GM12864 (cell line): ENCODE measurements around the gene PEF1.
A peak's percentile ranks its signal among the peaks of the same experiment; 100 is the strongest.

Source experiments
- DNase-seq: peaks from one replicate; pipeline ENCODE4 v3.0.0-alpha.2; 2011; ENCODE audit warnings: low read depth
- H3K4me3 ChIP-seq: 2 replicates; pipeline ENCODE4 v1.5.1; 2011; ENCODE audit warnings: mild to moderate bottlenecking, low read depth, low read length, control low read depth
- CTCF ChIP-seq: IDR thresholded peaks from 2 replicates; pipeline ENCODE4 v1.5.1; 2011; ENCODE audit warnings: low read depth, mild to moderate bottlenecking, moderate library complexity, low read length, control low read depth, inconsistent platforms; ENCODE audit errors: missing control alignments

Gene PEF1

DNA sequence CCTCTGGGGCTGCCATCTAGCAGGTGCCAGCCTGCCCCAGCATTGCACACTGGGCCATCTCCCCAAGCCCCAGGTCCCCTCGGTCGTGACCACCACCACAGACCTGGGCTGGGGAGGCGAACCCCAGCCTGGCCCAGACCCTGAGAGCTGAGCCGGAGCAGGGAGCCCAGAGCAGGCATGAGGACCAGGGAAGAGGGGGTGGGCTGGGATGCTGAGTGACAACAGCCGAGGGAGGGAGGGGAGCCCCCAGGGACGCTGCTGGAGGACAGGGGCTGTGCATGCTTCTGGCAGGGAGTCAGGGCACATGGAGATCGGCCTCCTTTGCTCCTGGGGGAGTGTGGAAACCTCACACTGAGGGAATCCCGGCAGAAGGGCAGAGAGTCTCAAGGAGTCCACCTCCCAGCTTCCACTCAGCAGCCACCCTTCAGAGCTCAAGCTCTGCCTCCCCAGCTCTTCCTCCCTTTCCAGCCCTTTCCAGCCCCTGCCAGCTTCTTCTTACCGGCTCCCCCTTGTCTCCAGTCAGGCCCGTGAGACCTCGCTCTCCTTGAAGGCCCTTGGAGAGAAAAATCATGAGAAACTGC lies 23.7 kb upstream of the PEF1 start:
- H3K4me3 ChIP-seq, result no peak overlapping the region
- TF ChIP-seq CTCF, result no peak
- no peak for DNase-seq

DNA sequence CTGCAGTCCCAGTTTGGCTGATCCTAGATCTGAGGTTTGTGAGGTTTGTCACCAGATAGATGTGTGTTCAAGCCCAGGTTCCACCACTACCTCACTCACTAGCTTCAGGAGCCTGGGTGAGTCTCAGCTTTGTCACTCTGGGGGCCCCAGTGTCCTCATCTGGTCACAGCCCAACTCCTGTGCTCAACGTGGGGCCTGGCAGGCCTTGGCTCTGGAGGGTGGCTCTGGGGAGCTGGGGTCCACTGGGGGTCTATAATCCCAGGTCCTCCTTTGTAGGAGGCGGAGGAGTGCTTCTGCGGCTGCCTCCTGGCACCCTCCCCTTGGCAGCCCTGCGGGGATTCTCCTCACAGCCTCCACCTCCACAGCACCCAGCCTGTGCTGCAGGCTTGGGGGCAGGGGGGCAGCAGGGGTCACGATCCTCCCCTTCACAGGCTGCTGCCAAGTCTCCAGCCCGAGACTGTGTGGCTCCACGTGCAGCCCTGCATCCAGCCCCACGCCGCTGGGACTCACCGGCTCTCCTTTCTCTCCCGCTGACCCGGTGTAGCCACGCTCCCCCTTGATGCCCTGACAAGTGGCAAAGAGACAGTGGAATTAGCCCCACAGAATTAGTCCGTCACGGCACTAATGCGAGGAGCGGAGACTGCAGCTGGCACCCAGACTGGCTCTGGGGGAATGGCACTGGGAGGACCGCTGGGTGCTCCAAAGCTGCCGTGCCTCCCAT lies 22.5 kb upstream of the PEF1 start:
- no peak for DNase-seq
- H3K4me3 ChIP-seq, result no peak overlapping the region
- TF ChIP-seq CTCF, result no peak

DNA sequence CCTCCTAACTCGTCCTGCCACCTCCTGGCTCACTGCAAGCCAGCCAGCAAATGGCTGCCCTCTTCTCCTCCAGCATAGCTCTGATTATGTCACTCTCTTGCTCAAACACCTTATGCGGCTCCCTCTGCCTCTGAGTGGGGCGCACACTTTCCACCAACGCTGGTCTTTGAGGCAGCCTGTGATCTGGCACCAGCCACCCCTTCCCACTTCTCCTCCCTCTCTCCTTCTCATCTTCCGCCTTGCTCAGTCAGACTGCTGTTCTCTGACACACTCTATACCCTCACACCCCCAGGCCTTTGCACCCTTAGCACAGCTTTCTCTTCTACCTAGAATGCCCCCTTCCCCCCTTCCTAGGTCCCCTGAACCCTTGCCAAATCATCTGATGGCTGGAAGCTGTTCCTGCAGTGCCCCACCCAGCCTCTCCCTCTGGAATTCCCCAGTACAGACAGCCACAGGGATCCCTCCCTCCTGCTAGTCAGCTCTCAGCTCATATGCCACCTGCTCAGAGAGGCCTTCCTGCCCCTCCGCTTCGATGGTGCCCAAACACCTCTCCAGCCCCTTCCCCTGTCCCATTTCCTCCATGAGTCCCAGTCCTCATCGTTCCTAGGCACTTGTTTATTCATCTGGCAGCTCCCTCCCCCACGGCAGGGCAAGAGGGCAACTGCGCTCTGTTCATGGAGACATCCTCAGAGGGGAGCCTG lies 21.7 kb upstream of the PEF1 start:
- no peak overlapping the region for H3K4me3 ChIP-seq
- no peak for TF ChIP-seq CTCF
- DNase-seq, result no peak

DNA sequence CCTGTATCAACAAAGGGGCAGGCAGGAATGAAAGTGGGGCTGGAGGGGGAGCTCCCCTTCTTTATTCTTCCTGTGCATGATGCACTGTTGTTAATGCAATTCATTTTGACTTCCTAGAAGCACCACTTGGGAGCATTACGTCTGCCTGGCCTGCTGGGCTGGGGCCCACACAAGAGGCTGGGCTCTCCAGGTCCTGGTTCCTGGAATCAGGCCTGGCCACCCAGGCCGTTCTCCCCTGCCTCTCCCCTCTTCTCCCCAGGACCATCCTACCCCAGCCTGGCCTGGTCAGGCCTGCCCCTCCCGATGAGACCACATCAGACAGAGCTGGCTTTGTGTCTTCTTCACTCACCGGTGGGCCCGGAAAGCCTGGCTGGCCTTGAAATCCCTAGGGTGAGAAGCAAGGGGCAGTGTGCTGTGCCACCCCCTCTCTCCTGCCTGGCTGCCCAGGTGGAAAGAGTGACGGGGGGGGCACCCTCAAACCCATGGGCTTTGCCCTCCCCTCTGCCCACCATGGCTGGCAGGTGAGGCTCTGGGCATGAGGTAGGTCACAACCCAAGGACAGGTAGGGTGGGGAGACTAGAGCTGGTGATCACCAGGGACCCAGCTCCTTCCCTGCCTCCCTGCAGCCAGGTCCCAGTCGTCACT lies 20.7 kb upstream of the PEF1 start:
- TF ChIP-seq CTCF, result no peak
- no peak overlapping the region for H3K4me3 ChIP-seq
- DNase-seq, result no peak

- DNase-seq, result no peak
- TF ChIP-seq CTCF, result no peak
- no peak overlapping the region for H3K4me3 ChIP-seq
Observed at GRCh38 chr1:31664528-31664927, 19.9 kb upstream of the PEF1 start.

- TF ChIP-seq CTCF, result peak; percentile 95
- DNase-seq, result no peak
Observed at GRCh38 chr1:31663622-31664452, 19.2 kb upstream of the PEF1 start.

More at GRCh38 chr1:31663622-31664452, 19.2 kb upstream of the PEF1 start:
- no peak overlapping the region for H3K4me3 ChIP-seq
